NCI-H748 (cell line): ENCODE measurements around the gene DAW1.
"Not testable (repeated sequence)": the region's sequence is repeated elsewhere in the genome, so short reads cannot be mapped to it uniquely, and the experiment has no call there.

Source experiments
- DNase-seq: peaks from one replicate; lab custom pipeline; 2025; ENCODE audit not compliant: unreplicated experiment; lab: John Stamatoyannopoulos, UW

The DAW1 gene, protein sequence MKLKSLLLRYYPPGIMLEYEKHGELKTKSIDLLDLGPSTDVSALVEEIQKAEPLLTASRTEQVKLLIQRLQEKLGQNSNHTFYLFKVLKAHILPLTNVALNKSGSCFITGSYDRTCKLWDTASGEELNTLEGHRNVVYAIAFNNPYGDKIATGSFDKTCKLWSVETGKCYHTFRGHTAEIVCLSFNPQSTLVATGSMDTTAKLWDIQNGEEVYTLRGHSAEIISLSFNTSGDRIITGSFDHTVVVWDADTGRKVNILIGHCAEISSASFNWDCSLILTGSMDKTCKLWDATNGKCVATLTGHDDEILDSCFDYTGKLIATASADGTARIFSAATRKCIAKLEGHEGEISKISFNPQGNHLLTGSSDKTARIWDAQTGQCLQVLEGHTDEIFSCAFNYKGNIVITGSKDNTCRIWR

DNA sequence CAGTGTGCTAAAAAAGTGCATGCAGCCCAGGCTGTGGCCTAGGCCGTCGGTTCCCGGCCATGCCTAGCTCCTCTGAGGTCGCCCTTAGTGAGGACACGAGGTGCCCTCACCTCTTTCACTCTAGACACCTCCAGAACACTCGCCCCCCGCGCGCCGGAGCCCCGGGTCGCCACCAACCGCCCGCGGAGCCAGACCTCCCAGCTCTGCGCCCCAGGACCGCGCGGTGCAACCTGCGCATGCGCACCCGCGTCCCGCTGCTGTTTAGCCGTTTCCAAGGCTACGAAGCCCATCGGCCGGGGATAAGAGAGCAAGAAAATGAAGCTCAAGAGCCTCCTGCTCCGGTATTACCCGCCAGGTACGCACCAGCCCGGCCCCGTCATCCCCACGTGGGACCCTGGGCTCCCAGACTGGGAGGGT, at the start of gene DAW1:
Gene DAW1, plus strand, starts transcription at position 257 of the 417 bp plus-strand sequence. Its CDS starts 59 bp downstream, at position 316.
- DNase-seq, result no peak

DNA sequence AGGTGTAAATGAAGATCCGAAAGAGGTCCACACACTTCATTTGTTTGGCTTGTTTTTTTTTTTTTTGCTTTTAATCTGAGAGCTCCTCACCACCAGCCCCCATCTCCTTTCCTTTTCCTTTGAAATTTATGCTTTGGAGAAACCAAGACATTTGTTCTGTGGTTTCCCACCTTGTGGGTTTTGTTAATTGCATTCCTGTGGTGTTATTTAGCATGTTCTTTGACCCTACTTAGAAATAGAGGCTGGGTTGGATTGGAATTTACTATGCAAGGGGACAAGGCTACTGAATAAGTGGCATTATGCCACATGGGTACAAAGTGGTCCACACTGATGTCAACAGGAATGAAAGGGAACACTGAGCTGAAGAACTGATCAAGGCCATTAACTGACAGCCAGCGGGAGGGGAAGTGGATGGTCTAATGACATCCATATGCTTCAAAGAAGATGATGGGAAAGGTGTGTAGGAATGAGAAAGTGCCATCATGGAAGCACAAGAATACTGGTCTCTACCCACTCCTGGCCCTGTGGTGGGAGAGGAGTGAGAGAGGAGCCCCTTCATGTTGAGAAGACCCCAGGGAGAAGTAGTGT, 48.9 kb upstream of the DAW1 start:
- no peak for DNase-seq

DNA sequence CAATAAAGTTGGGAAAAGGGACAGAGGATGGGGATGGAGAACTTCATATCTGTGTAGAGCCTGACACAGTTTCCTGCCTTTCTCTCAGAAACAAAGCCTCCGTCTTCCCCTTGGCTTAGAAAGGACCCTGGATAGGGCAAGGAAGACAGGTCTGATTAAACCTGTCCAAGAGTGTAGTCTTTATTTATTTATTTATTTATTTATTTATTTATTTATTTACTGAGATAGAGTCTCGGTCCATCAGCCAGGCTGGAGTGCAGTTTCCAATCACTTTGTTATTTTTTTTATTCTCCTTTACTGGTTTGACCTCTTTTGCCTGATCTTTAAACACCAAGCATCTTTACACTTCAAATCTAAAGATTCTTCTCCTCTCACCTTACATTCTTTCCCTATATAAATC, 47.5 kb upstream of the DAW1 start:
- DNase-seq, result no peak

DNA sequence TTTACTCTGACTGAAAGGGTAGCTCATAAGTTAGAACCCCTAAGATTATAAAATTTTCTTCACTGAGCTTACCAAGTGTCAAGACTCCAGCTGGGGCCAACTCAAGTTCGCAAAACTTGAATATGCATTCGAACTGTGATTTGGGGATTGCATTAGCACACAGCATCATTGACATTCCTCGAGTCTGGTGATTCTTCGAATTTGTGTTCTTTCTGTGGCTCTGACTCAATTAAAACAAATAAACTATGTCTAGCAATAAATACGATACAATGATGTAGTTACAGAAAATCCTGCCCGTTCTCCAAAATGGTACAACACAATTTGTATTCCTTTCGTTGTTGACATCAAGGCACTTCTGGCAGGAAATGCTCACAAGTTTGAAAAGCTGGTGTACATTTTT, 46.7 kb upstream of the DAW1 start:
- DNase-seq, result no peak

DNA sequence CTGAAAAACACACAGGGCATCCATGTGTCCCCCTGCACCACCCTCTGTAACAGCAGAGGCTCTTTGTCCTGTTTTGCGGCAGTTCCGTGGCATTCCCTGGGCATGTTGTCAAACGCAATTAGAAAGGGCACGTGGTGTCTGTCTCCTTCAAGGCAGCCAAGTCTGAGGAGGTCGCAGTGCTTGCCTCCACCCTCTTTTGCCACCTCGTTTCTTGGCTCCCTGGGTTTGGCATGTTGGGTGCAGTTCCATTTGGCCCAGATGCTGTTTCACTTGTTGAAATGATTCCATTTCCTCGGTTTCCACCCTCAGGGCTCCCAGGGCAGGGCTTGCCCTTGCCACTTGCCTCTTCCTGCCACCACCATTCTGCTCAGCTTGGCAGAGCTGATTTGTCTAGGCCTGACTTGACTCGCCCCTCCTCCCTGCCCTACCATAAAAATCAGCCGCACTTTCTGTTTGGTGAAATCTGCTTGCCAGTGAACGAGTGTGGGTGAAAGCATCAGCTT, 45.4 kb upstream of the DAW1 start:
- DNase-seq, result no peak

DNA sequence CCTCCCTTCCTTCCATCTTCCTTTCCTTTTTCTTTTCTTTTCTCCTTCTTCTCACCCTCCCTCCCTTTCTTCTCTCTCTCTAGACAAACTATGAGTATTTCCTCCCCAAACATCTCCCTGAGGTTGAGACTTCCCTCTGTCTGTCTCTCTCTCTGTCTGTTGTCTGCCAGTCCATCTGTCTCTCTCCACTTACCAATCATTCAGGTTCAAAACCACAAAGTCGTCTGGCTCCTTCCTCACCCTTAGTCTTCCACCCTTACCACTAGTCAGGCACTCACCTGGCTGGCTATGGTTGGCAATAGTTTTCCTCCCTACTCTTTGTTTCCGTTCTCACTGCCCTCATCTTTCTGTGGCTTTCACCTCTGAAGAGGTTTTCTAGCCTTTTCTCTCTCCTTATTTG, 44.9 kb upstream of the DAW1 start:
- DNase-seq, result no peak

DNA sequence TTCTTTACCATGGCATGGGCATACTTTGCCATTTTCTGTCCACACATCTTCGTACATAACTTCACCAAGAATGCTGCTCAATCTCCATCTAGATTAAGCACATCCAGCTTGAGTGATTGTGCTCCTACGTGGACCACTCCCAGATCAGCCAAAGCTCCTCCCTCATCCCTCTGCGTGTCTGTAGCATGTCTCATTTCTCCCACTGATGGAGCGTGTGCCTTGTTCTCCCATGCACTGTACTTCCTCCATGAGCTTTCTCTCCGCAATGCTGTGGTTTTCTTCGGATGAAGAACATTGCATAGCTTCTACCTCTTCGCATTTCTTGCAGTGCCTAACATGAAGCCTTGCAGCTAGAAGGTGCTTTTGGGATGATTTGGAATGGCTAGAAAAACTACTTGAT, 44.3 kb upstream of the DAW1 start:
- DNase-seq, result no peak

DNA sequence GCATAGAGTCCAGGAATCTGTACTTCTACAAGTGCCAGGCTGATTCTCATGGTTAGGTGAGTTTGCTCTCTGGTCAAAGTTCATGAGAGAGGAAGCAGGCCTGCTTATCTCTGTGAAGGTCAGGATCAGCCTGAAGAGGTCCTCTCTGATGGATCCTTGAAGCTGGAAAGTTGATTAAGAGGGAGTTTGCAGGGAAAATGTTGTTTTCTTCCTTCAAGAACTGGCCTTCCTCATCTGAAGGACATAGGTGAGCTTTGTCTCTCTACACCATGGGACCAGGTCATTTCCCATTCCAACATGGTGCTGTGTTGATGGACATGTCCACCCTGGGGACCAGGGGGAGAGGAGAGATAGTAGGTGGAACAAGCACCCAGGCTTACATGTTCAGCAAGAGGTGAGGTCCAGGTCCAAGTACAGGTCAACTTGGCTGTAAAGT, 42.9 kb upstream of the DAW1 start:
- DNase-seq, result no peak

DNA sequence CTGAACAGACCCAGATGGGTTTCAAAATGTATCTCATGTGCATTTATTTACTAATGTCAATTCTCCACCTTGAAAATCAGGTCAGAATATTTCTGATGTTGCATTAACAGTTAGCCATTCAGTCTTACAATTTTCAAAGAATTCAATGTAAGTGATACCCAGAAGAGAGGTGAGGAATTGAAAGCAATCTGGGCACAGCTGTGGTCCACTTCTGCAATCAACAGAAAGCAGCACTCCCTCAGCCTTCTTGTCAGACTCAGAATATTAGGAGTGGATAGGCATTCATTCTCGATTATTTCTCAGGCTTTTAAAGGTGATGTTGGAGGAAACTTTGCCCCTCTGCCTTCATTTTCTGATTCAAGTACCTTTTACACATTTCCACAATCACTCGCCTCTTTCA, 42.1 kb upstream of the DAW1 start:
- no peak for DNase-seq

DNA sequence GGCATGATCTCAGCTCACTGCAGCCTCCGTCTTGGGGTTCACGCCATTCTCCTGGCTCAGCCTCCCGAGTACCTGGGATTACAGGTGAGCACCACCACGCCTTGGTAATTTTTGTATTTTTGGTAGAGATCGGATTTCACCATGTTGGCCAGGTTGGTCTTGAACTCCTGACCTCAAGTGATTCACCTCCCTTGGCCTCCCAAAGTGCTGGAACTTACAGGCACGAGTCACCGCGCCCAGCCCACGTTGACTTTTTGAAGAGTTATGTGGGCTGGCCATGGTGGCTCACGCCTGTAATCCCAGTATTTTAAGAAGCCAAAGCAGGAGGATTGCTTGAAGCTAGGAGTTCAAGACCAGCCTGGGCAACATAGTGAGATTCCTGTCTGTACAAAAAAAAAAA, 37.0 kb upstream of the DAW1 start:
- DNase-seq, result no peak

DNA sequence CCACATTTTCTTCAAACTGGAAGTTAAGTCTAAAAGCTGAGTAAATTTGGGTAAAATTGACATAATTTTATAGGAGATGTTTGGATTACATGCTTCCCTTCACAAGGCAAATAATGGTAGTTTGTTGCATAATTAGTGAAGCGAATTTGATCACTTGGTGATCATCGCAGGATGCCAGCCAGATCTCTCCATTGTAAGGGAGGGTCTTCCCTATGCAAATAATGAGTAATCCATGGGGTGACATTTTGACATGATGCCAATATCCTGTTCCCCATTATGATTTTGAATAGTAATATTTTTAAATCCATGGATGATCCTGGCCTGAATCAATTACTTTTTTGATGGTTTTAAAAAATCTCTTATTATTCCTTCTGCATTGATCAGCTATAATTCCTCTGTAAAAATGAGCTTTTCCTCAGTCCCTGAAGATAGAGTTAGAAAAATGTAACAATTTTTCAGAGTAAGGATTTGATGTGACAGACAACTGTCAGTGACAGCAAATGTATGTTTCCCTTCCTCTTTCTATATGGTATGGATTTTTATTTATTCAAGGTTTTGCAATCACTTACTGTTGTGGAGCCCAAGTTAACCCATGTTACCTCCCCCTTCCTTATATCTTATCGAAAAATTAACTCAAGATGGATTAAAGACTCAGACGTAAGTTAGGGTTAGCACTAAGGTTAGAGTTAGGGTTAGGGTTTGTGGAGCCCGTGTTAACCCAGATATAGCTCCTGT, 36.3 kb upstream of the DAW1 start:
- DNase-seq, result no peak

DNA sequence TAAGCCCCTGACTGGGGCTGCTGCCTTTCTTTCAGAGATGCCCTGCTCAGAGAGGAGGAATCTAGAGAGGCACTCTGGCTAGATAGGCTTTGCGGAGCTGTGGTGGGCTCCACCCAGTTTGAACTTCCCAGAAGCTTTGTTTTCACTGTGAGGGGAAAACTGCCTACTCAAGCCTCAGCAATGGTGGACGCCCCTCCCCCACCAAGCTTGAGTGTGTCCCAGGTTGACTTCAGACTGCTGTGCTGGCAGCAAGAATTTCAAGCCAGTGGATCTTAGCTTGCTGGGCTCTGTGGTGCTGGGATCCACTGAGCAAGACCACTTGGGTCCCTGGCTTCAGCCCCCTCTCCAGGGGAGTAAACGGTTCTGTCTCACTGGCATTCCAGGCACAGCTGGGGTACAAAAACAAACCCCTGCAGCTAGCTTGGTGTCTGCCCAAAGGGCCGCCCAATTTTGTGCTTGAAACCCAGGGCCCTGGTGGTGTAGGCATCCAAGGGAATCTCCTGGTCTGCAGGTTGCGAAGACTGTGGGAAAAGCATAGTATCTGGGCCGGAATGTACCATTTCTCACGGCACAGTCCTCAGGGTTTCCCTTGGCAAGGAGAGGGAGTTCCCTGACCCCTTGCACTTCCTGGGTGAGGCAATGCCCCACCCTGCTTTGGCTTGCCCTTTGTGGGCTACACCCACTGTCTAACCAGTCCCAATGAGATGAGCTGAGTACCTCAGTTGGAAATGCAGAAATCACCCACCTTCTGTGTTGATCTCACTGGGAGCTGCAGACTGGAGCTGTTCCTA, 31.9 kb upstream of the DAW1 start:
- not testable (repeated sequence) for DNase-seq

DNA sequence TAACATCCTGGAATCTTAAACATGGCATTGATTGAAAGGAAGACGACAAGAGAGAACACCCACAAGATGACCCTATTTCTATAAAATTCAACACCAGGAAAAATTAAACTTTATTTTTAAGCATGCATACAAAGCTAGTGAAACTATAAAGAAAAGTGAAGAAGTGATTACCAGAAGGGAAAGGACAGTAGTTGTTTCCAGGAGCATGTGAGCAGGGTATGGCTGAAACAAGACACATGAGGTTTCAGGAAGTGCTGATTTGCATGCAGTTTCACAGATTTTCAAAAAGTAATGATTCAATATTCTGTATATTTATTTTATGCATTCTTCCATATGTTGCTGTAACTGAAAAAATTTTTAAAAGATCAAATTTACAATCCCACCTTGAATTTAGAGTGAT, 24.6 kb upstream of the DAW1 start:
- no peak for DNase-seq

DNA sequence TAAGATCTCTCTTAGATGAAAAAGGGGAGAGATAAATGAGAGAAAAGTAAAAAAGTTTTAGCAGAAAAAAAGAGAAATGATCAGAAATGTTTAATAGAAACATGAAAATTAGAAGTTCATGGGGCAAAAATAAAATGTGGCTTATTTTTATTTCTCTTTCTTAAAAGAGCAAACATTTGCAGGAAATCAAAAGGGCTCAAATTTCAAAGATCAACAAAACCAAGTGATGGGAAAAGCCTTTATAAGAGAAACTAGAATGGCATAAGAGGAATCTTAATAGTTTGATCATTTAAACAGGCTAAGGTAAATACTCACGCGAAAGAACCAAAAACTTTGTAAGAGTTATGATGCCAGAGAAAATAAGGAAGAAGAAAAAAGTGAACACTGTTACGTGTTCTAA, 23.3 kb upstream of the DAW1 start:
- peak; percentile 7 for DNase-seq

DNA sequence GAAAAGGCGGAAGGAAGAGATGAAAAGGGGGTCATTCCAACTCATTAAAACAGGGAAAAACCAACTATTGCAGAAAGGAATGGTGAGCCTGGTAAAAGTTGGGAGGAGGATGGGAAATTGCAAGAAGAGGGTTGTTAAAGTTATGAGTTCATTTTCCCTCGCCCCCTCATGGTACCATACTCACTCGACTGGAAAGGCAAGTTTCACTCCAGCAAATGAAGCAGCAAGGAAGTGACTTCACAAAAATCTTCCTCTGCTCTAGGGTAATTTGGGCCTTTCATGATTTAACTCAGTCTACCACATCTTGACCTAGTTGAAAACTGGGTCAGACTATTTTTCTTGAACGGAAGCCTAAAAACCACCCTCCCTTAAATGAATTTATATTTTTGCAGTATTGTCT, 22.8 kb upstream of the DAW1 start:
- no peak for DNase-seq

DNA sequence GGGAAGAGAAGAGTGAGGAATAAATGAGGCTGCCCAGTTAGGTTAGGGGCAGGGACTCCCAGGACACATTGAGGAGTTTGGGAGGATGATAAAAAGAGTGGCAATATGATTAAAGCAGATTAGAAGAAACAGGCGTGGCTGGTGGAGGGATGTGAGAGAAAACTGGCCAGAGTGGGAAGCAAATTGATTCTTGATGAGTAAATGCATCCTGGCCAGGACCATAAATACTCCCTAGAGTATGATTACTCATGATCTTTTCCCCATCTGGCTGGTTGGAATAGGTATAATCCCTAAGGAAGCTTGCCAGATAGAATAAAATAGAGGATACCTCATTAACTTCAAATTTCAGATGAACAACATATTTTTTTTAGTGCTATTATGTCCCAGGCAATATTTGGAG, 21.5 kb upstream of the DAW1 start:
- DNase-seq, result no peak

DNA sequence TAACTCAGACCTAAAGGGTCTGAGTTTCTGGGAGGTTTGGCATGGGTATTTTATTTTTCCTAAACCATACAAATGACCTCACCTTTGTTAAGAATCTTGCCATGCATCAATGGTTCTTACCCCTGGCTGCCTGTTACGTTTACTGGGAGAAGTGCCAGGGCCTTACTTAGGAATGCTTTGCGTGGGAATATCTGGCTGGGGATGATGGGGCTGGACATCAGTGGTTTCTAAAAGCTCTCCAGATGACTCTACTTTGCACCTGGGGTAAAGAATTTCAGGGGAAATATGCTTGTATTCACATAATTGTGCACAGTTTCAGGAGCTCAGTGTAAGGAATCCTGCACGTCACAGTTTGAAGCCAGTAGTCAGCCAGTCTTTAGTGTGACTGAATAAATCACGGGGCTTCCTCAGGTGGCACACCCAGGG, 18.2 kb upstream of the DAW1 start:
- no peak for DNase-seq

DNA sequence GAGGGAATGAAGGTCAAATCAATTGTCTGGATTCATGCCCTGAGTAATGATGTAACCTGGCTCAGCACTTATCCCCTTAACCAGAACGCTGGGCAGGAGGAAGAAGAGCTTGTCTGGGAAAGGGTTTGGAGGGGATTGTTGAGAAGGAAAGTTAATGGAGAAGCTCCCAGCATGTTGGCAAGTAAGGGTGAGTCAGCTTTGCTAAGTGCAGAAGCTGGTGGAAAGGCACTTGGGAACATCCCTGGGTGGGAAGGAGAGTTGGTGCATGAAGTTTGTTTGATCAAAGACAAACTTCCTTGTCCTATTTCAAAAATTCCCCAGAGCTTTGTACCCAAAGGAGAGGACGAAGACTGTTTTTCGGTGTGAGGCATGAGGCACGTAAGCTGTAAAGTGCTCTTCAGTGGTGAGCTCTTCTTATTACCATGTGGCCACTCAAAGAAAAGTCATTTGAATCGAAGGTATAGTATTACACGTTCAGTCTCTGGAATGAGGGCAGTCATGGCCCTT, 17.6 kb upstream of the DAW1 start:
- DNase-seq, result no peak

DNA sequence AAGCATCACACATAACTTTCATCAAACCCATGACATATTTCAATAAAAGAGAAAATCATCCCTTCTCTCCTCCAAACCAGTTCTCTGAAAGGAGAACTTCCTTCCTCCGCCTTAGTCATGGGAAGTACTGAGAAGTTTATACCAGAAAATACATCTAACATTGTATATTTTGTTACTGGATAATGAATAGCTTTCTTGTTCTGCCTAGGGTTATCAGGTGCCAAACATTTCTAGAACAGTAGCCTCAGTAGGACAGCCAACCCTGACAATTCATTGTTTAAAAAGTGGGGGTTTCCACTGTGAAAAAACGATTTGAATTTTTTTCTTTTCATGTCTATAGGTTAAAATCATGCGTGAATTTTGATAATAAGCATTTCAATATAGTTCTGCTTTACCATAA, 16.0 kb upstream of the DAW1 start:
- no peak for DNase-seq

DNA sequence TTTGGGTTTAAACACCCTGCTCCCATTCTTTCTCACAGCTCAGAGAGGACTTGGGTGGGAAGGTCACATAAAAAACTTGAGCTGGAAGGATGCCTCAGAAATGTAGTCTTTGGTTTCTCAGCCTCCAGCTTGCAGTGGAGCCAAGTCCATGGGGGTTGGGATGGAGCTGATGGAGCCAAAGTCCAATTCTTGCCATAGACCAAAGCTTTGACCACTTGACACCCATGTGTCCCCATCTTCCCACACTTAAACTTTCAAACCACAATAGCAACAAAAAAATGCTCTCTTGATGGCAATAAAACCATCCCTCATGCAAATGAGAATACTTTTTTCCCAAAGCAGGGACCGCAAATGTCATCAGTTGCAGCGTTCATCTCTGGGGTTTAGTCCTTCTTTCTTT, 14.7 kb upstream of the DAW1 start:
- no peak for DNase-seq

DNA sequence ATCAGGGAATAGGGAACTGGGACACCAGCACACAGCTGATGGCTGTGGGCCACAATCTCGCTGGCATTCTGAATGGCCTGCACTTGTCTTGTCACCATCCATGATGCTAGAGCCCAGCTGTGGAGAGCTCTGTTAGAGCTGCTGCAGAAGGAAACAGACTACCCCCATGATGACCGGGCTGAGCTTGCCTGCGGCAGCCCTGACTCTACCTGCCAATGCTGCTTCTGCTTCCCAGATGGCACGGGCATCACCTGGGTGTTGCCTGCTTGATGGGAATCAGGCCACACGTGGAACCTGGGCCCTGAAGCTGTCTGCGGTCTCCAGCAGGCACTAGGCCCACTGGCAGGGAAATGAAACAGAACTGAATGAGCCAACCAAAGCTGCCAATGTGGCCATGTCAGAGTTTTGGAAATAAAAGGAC, 11.2 kb upstream of the DAW1 start:
- DNase-seq, result no peak
